Measurements from ENCODE around the gene MFN2.

The MFN2 gene

GRCh38 chr1:11961230-11961629 lies 19.0 kb upstream of the MFN2 start:
- Histone ChIP-seq H3K27ac (ENCODE audit: low read depth, low read length, poor library complexity, severe bottlenecking) (no peak overlapping the region), H3K36me3 (ENCODE audit: insufficient read depth, low read length) (peaks cover 67% of the 10 kb centered on the region), H3K9ac (ENCODE audit: low read length) (no peak overlapping the region), H3K9me3 (ENCODE audit: low read length) (no peaks in the 10 kb centered on the region), H3K79me2 (ENCODE audit: insufficient read depth, low read length) (no peaks in the 10 kb centered on the region), H3K9me2 (ENCODE audit: low read depth, low read length) (no peaks in the 10 kb centered on the region), H3K27me3 (ENCODE audit: insufficient read depth, low read length) (no peaks in the 10 kb centered on the region), H3K4me2 (ENCODE audit: low read length) (no peak overlapping the region), H2AFZ (ENCODE audit: low read length) (no peak overlapping the region), H4K20me1 (ENCODE audit: insufficient read depth, low read length) (no peaks in the 10 kb centered on the region), H3F3A (ENCODE audit: insufficient read depth, low read length) (no peaks in the 10 kb centered on the region), H3K4me3 (ENCODE audit: low read depth, low read length, poor library complexity, severe bottlenecking) (no peak overlapping the region), H3K4me1 (ENCODE audit: insufficient read depth, low read length, severe bottlenecking) (peaks cover 5% of the 10 kb centered on the region)
- no peak for TF ChIP-seq EZH2 (IDR thresholded peaks at IDR 0.05; ENCODE audit: borderline replicate concordance, low read length)
- no peak for TF ChIP-seq CTCF (IDR thresholded peaks at IDR 0.05; ENCODE audit: low read length)

GRCh38 chr1:11963622-11964021 lies 16.6 kb upstream of the MFN2 start:
- no peaks in the 10 kb centered on the region for H4K20me1 ChIP-seq (ENCODE audit: insufficient read depth, low read length)
- no peak for TF ChIP-seq EZH2 (IDR thresholded peaks at IDR 0.05; ENCODE audit: borderline replicate concordance, low read length)
- no peak for TF ChIP-seq CTCF (IDR thresholded peaks at IDR 0.05; ENCODE audit: low read length)
- H3K27me3 ChIP-seq (ENCODE audit: insufficient read depth, low read length), result no peaks in the 10 kb centered on the region
- H3K9me2 ChIP-seq (ENCODE audit: low read depth, low read length), result no peaks in the 10 kb centered on the region
- no peak overlapping the region for H3K27ac ChIP-seq (ENCODE audit: low read depth, low read length, poor library complexity, severe bottlenecking)
- peaks cover 44% of the 10 kb centered on the region for H3K36me3 ChIP-seq (ENCODE audit: insufficient read depth, low read length)
- no peak overlapping the region for H3K4me2 ChIP-seq (ENCODE audit: low read length)
- H3F3A ChIP-seq (ENCODE audit: insufficient read depth, low read length), result no peaks in the 10 kb centered on the region
- no peak overlapping the region for H3K4me3 ChIP-seq (ENCODE audit: low read depth, low read length, poor library complexity, severe bottlenecking)
- no peak overlapping the region for H2AFZ ChIP-seq (ENCODE audit: low read length)
- no peaks in the 10 kb centered on the region for H3K9me3 ChIP-seq (ENCODE audit: low read length)
- H3K4me1 ChIP-seq (ENCODE audit: insufficient read depth, low read length, severe bottlenecking), result peaks cover 5% of the 10 kb centered on the region
- H3K9ac ChIP-seq (ENCODE audit: low read length), result no peak overlapping the region
- H3K79me2 ChIP-seq (ENCODE audit: insufficient read depth, low read length), result no peaks in the 10 kb centered on the region

GRCh38 chr1:11964656-11965055 lies 15.6 kb upstream of the MFN2 start:
- TF ChIP-seq EZH2 (IDR thresholded peaks at IDR 0.05; ENCODE audit: borderline replicate concordance, low read length), result no peak
- TF ChIP-seq CTCF (IDR thresholded peaks at IDR 0.05; ENCODE audit: low read length), result no peak
- Histone ChIP-seq H3K9me3 (ENCODE audit: low read length) (no peaks in the 10 kb centered on the region), H3K4me1 (ENCODE audit: insufficient read depth, low read length, severe bottlenecking) (peaks cover 5% of the 10 kb centered on the region), H3K36me3 (ENCODE audit: insufficient read depth, low read length) (peaks cover 48% of the 10 kb centered on the region), H3K9ac (ENCODE audit: low read length) (no peak overlapping the region), H3K79me2 (ENCODE audit: insufficient read depth, low read length) (no peaks in the 10 kb centered on the region), H3K4me2 (ENCODE audit: low read length) (no peak overlapping the region), H3K9me2 (ENCODE audit: low read depth, low read length) (no peaks in the 10 kb centered on the region), H3K27me3 (ENCODE audit: insufficient read depth, low read length) (no peaks in the 10 kb centered on the region), H3K4me3 (ENCODE audit: low read depth, low read length, poor library complexity, severe bottlenecking) (no peak overlapping the region), H3K27ac (ENCODE audit: low read depth, low read length, poor library complexity, severe bottlenecking) (no peak overlapping the region), H3F3A (ENCODE audit: insufficient read depth, low read length) (no peaks in the 10 kb centered on the region), H4K20me1 (ENCODE audit: insufficient read depth, low read length) (no peaks in the 10 kb centered on the region), H2AFZ (ENCODE audit: low read length) (no peak overlapping the region)

Data from OCI-LY1 (cell line).